HEK293 (cell line): ENCODE measurements around the gene DENND1C.

Source experiments
- CTCF ChIA-PET: fragments of 350-600 bp; formaldehyde crosslinking; extraction: SDS; loops from one replicate; lab custom pipeline; 2021; ENCODE audit warnings: antibody characterized with exemption; lab: Yijun Ruan, JAX
- POLR2A ChIA-PET: fragments of 300-600 bp; formaldehyde crosslinking; extraction: SDS; loops from one replicate; lab custom pipeline; 2020; ENCODE audit warnings: antibody characterized with exemption, inconsistent platforms; lab: Yijun Ruan, JAX
- H3K27ac ChIP-seq: fragments of 200-500 bp; sonication (Bioruptor generic); 2 replicates; pipeline ENCODE4 v1.5.1; 2014; ENCODE audit warnings: low read depth, low read length, control low read depth, inconsistent platforms; ENCODE audit errors: extremely low read depth
- H3K36me3 ChIP-seq, 2 experiments: fragments of 200-500 bp in 1 of 2; sonication (Bioruptor generic) in 1 of 2; 1 replicate in 1 of 2; 2 replicates in 1 of 2; pipeline ENCODE4 v1.5.1; 2014 to 2017; ENCODE audit warnings: inconsistent platforms in 2 of 2, low read length in 2 of 2; ENCODE audit not compliant: control insufficient read depth in 2 of 2, insufficient read depth in 1 of 2
- H3K4me1 ChIP-seq: fragments of 200-500 bp; sonication (Bioruptor generic); 2 replicates; pipeline ENCODE4 v1.5.1; 2014; ENCODE audit warnings: mild to moderate bottlenecking, low read length, inconsistent platforms; ENCODE audit not compliant: control insufficient read depth, insufficient read depth
- H3K4me3 ChIP-seq: 2 replicates; pipeline ENCODE4 v1.5.1; 2011; ENCODE audit warnings: low read depth, mild to moderate bottlenecking, control low read depth, low read length, moderate library complexity
- H3K9me3 ChIP-seq: fragments of 200-500 bp; sonication (Bioruptor generic); 2 replicates; pipeline ENCODE4 v1.5.1; 2014; ENCODE audit warnings: low read depth, low read length, inconsistent platforms; ENCODE audit not compliant: control insufficient read depth, insufficient read depth
- FEZF1 ChIP-seq: fragments of 450-650 bp; formaldehyde crosslinking; IDR thresholded peaks from 2 replicates; pipeline ENCODE4 v1.5.1; 2016; ENCODE audit warnings: missing biosample characterization, missing genetic modification characterization
- KLF9 ChIP-seq: fragments of 450-650 bp; formaldehyde crosslinking; IDR thresholded peaks from 2 replicates; pipeline ENCODE4 v1.5.1; 2016; ENCODE audit warnings: missing biosample characterization, missing genetic modification characterization, low read depth
- SETDB1 ChIP-seq: IDR thresholded peaks from one replicate; pipeline ENCODE4 v1.6.1; 2017; ENCODE audit warnings: mild to moderate bottlenecking, low read length, moderate library complexity, mixed read lengths; ENCODE audit not compliant: insufficient read length
- WT1 ChIP-seq: fragments of 450-650 bp; formaldehyde crosslinking; IDR thresholded peaks from 2 replicates; pipeline ENCODE4 v1.5.1; 2016; ENCODE audit warnings: missing biosample characterization, missing genetic modification characterization
- ZBTB21 ChIP-seq: fragments of 450-650 bp; formaldehyde crosslinking; IDR thresholded peaks from 2 replicates; pipeline ENCODE4 v1.5.1; 2017; ENCODE audit warnings: missing biosample characterization, missing genetic modification characterization
- ZBTB6 ChIP-seq: fragments of 450-650 bp; formaldehyde crosslinking; IDR thresholded peaks from 2 replicates; pipeline ENCODE4 v1.5.1; 2017; ENCODE audit warnings: missing biosample characterization, missing genetic modification characterization
- ZBTB7A ChIP-seq: fragments of 450-650 bp; formaldehyde crosslinking; IDR thresholded peaks from 2 replicates; pipeline ENCODE4 v1.5.1; 2016; ENCODE audit warnings: low read depth, missing biosample characterization, missing genetic modification characterization
- ZEB2 ChIP-seq: fragments of 450-650 bp; formaldehyde crosslinking; IDR thresholded peaks from 2 replicates; pipeline ENCODE4 v1.5.1; 2016; ENCODE audit warnings: missing biosample characterization, missing genetic modification characterization
- ZNF133 ChIP-seq: fragments of 450-650 bp; formaldehyde crosslinking; IDR thresholded peaks from 2 replicates; pipeline ENCODE4 v1.5.1; 2016; ENCODE audit warnings: missing biosample characterization, missing genetic modification characterization
- ZNF138 ChIP-seq: fragments of 450-650 bp; formaldehyde crosslinking; IDR thresholded peaks from 2 replicates; pipeline ENCODE4 v1.5.1; 2016; ENCODE audit warnings: missing biosample characterization, missing genetic modification characterization, borderline replicate concordance
- ZNF155 ChIP-seq: fragments of 450-650 bp; formaldehyde crosslinking; IDR thresholded peaks from 2 replicates; pipeline ENCODE4 v1.5.1; 2016; ENCODE audit warnings: missing biosample characterization, missing genetic modification characterization
- ZNF18 ChIP-seq: fragments of 450-650 bp; formaldehyde crosslinking; IDR thresholded peaks from 2 replicates; pipeline ENCODE4 v1.5.1; 2016; ENCODE audit warnings: missing biosample characterization, missing genetic modification characterization
- ZNF2 ChIP-seq: fragments of 450-650 bp; formaldehyde crosslinking; IDR thresholded peaks from 2 replicates; pipeline ENCODE4 v1.5.1; 2016; ENCODE audit warnings: missing biosample characterization, missing genetic modification characterization
- ZNF24 ChIP-seq: fragments of 450-650 bp; formaldehyde crosslinking; IDR thresholded peaks from 2 replicates; pipeline ENCODE4 v1.5.1; 2016; ENCODE audit warnings: missing biosample characterization, missing genetic modification characterization
- ZNF335 ChIP-seq: fragments of 450-650 bp; formaldehyde crosslinking; conservative IDR thresholded peaks from 2 replicates; pipeline ENCODE4 v1.5.1; 2016; ENCODE audit warnings: missing biosample characterization, missing genetic modification characterization
- ZNF366 ChIP-seq: fragments of 450-650 bp; formaldehyde crosslinking; conservative IDR thresholded peaks from 2 replicates; pipeline ENCODE4 v1.5.1; 2016; ENCODE audit warnings: missing biosample characterization, missing genetic modification characterization
- ZNF394 ChIP-seq: fragments of 450-650 bp; formaldehyde crosslinking; IDR thresholded peaks from 2 replicates; pipeline ENCODE4 v1.5.1; 2016; ENCODE audit warnings: missing biosample characterization, missing genetic modification characterization, mild to moderate bottlenecking, moderate library complexity, borderline replicate concordance
- ZNF488 ChIP-seq: fragments of 450-650 bp; formaldehyde crosslinking; IDR thresholded peaks from 2 replicates; pipeline ENCODE4 v1.5.1; 2016; ENCODE audit warnings: missing biosample characterization, missing genetic modification characterization
- ZNF514 ChIP-seq: fragments of 450-650 bp; formaldehyde crosslinking; IDR thresholded peaks from 2 replicates; pipeline ENCODE4 v1.5.1; 2016; ENCODE audit warnings: missing biosample characterization, missing genetic modification characterization
- ZNF521 ChIP-seq: fragments of 450-650 bp; formaldehyde crosslinking; IDR thresholded peaks from 2 replicates; pipeline ENCODE4 v1.5.1; 2017; ENCODE audit warnings: missing biosample characterization, mild to moderate bottlenecking, missing genetic modification characterization
- ZNF548 ChIP-seq: fragments of 450-650 bp; formaldehyde crosslinking; IDR thresholded peaks from 2 replicates; pipeline ENCODE4 v1.5.1; 2016; ENCODE audit warnings: missing biosample characterization, missing genetic modification characterization
- ZNF558 ChIP-seq: fragments of 450-650 bp; formaldehyde crosslinking; IDR thresholded peaks from 2 replicates; pipeline ENCODE4 v1.5.1; 2016; ENCODE audit warnings: missing biosample characterization, missing genetic modification characterization
- ZNF610 ChIP-seq: fragments of 450-650 bp; formaldehyde crosslinking; IDR thresholded peaks from 2 replicates; pipeline ENCODE4 v1.5.1; 2016; ENCODE audit warnings: missing biosample characterization, missing genetic modification characterization, borderline replicate concordance
- ZNF623 ChIP-seq: fragments of 450-650 bp; formaldehyde crosslinking; IDR thresholded peaks from 2 replicates; pipeline ENCODE4 v1.5.1; 2016; ENCODE audit warnings: missing biosample characterization, missing genetic modification characterization
- ZNF639 ChIP-seq: fragments of 450-650 bp; formaldehyde crosslinking; IDR thresholded peaks from 2 replicates; pipeline ENCODE4 v1.5.1; 2016; ENCODE audit warnings: missing biosample characterization, missing genetic modification characterization
- ZNF701 ChIP-seq: fragments of 450-650 bp; formaldehyde crosslinking; IDR thresholded peaks from 2 replicates; pipeline ENCODE4 v1.5.1; 2016; ENCODE audit warnings: missing biosample characterization, missing genetic modification characterization
- ZNF785 ChIP-seq: fragments of 450-650 bp; formaldehyde crosslinking; IDR thresholded peaks from 2 replicates; pipeline ENCODE4 v1.5.1; 2016; ENCODE audit warnings: missing biosample characterization, missing genetic modification characterization

DENND1C gene

GRCh38 chr19:6427131-6427530, 54.5 kb downstream of the DENND1C start:
- POLR2A ChIA-PET, result interaction anchor here (1.0 kb wide), 1 partner anchor 32 kb away, joined by 4 read pairs; the partner anchor contains the start of gene SLC25A23
- Histone ChIP-seq H3K9me3 (no peaks in the 10 kb centered on the region), H3K27ac (no peak overlapping the region), H3K4me3 (no peak overlapping the region), H3K36me3 (peaks cover 1 to 13% of the 10 kb centered on the region in 2 experiments; a peak in 1 of 3 replicates)
- CTCF ChIA-PET, result interaction anchor here (0.5 to 1.3 kb wide), 2 partner anchors 209 to 661 kb away, joined by 3 read pairs; no protein-coding TSS in a partner anchor
- no peak for TF ChIP-seq ZNF394 (tag by site-specific recombination)
- TF ChIP-seq, all 188 proteins: peak for 0
- peaks cover 7% of the 10 kb centered on the region for H3K4me1 ChIP-seq

GRCh38 chr19:6425732-6426620, 55.6 kb downstream of the DENND1C start:
- peaks cover 7% of the 10 kb centered on the region for H3K4me1 ChIP-seq
- H3K4me3 ChIP-seq, result no peak overlapping the region
- TF ChIP-seq FEZF1 (no peak), ZEB2 (no peak), ZNF610 (tag by site-specific recombination) (0 out of 2 replicates have a peak, but pooled peaks have one; percentile 3), ZNF138 (tag by site-specific recombination) (no peak), ZNF558 (tag by site-specific recombination) (0 out of 2 replicates have a peak, but pooled peaks have one; percentile 33), ZBTB6 (tag by site-specific recombination) (peak; percentile 52; the same call in 1 of the 2 replicates), ZNF521 (tag by site-specific recombination) (no peak), ZNF639 (0 out of 2 replicates have a peak, but pooled peaks have one; percentile 8), ZNF623 (tag by site-specific recombination) (0 out of 2 replicates have a peak, but pooled peaks have one; percentile 12), KLF9 (tag by site-specific recombination) (0 out of 2 replicates have a peak, but pooled peaks have one; percentile 16), ZBTB21 (tag by site-specific recombination) (0 out of 2 replicates have a peak, but pooled peaks have one; percentile 3), ZNF24 (tag by site-specific recombination) (0 out of 2 replicates have a peak, but pooled peaks have one; percentile 5), ZNF2 (tag by site-specific recombination) (peak; percentile 59), ZNF18 (tag by site-specific recombination) (peak; percentile 93), SETDB1 (peak; percentile 61), ZNF548 (tag by site-specific recombination) (0 out of 2 replicates have a peak, but pooled peaks have one; percentile 34), ZNF133 (tag by site-specific recombination) (no peak), ZNF366 (peak; percentile 45; the same call in 1 of the 2 replicates), ZNF514 (tag by site-specific recombination) (no peak), WT1 (tag by site-specific recombination) (0 out of 2 replicates have a peak, but pooled peaks have one; percentile 11), ZNF155 (tag by site-specific recombination) (no peak), ZNF785 (0 out of 2 replicates have a peak, but pooled peaks have one; percentile 44), ZNF488 (0 out of 2 replicates have a peak, but pooled peaks have one; percentile 46), ZNF335 (tag by site-specific recombination) (peak; percentile 82), ZNF701 (tag by site-specific recombination) (peak; percentile 43; the same call in 1 of the 2 replicates), ZBTB7A (tag by site-specific recombination) (peak; percentile 20; the same call in 1 of the 2 replicates)
- TF ChIP-seq, all 188 proteins: peak for 19
- H3K27ac ChIP-seq, result peak overlapping the region; percentile 50
- H3K36me3 ChIP-seq, result peaks cover 4 to 24% of the 10 kb centered on the region in 2 experiments; a peak in 1 of 3 replicates
- H3K9me3 ChIP-seq, result no peaks in the 10 kb centered on the region
- POLR2A ChIA-PET, result interaction anchor here (1.0 to 2.1 kb wide), 9 partner anchors 9 to 312 kb away, joined by 4 to 25 read pairs (median 7); partner anchors contain the start of genes ALKBH7, GPR108, GTF2F1 and SLC25A23
- CTCF ChIA-PET, result interaction anchor here (0.6 to 1.3 kb wide), 6 partner anchors 207 to 1218 kb away, joined by 3 to 7 read pairs (median 4); no protein-coding TSS in a partner anchor
